ENCODE data around the gene LTBP1.

LTBP1 gene

DNA sequence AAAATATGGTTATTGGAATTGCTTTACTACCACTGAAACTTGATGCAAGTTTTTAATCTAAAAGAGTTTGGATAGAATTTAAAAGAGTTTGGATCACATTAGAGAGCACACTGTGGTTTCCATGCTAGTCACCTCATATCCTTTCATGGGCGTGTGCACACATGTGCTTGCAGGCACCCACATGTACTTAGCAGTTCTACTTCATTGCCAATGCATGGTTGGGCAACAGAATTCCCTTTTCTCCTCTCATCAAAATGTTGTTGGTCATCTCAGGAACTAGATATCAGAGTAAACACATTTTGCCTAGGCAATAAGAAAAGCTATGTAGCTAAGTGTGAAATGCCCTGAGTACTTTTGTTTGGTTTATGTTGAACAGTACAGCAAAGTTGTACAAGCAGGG, 275.6 kb downstream of the LTBP1 start:
- DNase-seq, result no peak
- Histone ChIP-seq H3K36me3 (peaks cover 0 to 24% (median 21%) of the 10 kb centered on the region in 3 donors), H3K27me3 (no peaks in the 10 kb centered on the region), H3K4me3 (no peak overlapping the region), H3K4me1 (peaks cover 0 to 97% (median 41%) of the 10 kb centered on the region in 4 donors), H3K27ac (peak overlapping the region; percentile 85 to 90), H3K9me3 (no peaks in the 10 kb centered on the region)
- intact Hi-C loops (cut with DNase I; ENCODE audit: low total_unique reads), result loop anchor here (10.0 kb wide), 1 partner anchor 52 kb away; no protein-coding TSS in a partner anchor
- TF ChIP-seq CTCF (IDR thresholded peaks at IDR 0.05), result no peak

DNA sequence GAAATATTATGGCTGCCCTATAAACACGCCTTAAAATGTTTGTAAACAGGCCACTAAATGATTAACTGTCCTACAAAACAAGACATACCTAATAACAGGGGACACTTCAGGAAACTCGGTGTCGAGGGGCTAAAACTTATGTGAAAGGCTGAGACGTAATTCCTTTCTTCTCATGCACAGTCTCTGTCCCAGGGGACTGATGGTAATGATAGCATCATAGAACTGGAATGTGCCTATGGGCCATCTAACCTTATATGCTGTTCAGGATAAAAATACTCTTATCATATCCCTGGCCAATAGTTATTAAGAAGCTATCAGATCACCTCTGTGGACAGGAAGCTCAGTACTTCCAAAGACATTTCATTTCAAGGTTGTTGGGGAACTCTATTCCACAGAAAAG, 277.1 kb downstream of the LTBP1 start:
- H3K36me3 ChIP-seq, result peaks cover 0 to 24% (median 21%) of the 10 kb centered on the region in 3 donors
- H3K27me3 ChIP-seq, result no peaks in the 10 kb centered on the region
- no peak for TF ChIP-seq CTCF (IDR thresholded peaks at IDR 0.05)
- no peak for DNase-seq
- H3K4me1 ChIP-seq, result peaks cover 0 to 98% (median 40%) of the 10 kb centered on the region in 4 donors
- intact Hi-C loops (cut with DNase I; ENCODE audit: low total_unique reads), result loop anchor here (10.0 kb wide), 1 partner anchor 51 kb away; no protein-coding TSS in a partner anchor
- peak overlapping the region; percentile 85 to 90 for H3K27ac ChIP-seq
- H3K4me3 ChIP-seq, result no peak overlapping the region
- H3K9me3 ChIP-seq, result no peaks in the 10 kb centered on the region

- Histone ChIP-seq H3K4me3 (no peak overlapping the region), H3K9me3 (no peaks in the 10 kb centered on the region), H3K27ac (peak overlapping the region; percentile 85 to 90), H3K36me3 (peaks cover 0 to 24% (median 21%) of the 10 kb centered on the region in 3 donors), H3K4me1 (peaks cover 0 to 98% (median 38%) of the 10 kb centered on the region in 4 donors), H3K27me3 (no peaks in the 10 kb centered on the region)
- no peak for TF ChIP-seq CTCF (IDR thresholded peaks at IDR 0.05)
- intact Hi-C loops (cut with DNase I; ENCODE audit: low total_unique reads), result loop anchor here (10.0 kb wide), 1 partner anchor 49 kb away; no protein-coding TSS in a partner anchor
- no peak for DNase-seq
These were observed 278.6 kb downstream of the LTBP1 start for GRCh38 chr2:33225350-33225749.

DNA sequence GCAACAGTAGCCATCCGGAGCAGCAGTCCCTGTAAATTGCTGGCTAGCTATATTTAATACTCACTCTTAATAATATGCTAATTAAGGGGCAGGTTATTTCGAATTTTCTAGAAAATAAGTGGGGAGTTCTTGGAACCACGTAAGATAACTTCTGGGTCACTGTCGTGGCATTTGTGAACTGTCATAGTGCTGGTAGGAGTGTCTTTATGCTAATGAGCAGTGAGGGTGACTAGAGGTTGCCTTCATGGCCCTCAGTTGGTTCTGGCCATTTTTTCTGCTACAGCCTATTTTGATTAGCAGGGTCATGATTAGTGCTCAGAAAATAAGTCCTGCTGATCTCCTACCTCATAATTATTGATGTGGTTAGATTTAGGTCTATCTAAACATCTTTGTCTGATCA, 279.8 kb downstream of the LTBP1 start:
- no peaks in the 10 kb centered on the region for H3K27me3 ChIP-seq
- peaks cover 0 to 24% (median 21%) of the 10 kb centered on the region in 3 donors for H3K36me3 ChIP-seq
- TF ChIP-seq CTCF (IDR thresholded peaks at IDR 0.05), result no peak
- DNase-seq, result no peak
- H3K4me1 ChIP-seq, result peaks cover 0 to 98% (median 33%) of the 10 kb centered on the region in 4 donors
- intact Hi-C loops (cut with DNase I; ENCODE audit: low total_unique reads), result loop anchor here (10.0 kb wide), 1 partner anchor 48 kb away; no protein-coding TSS in a partner anchor
- no peak overlapping the region for H3K4me3 ChIP-seq
- peak overlapping the region; percentile 85 to 90 for H3K27ac ChIP-seq
- H3K9me3 ChIP-seq, result no peaks in the 10 kb centered on the region

GRCh38 chr2:33229646-33230045, 282.9 kb downstream of the LTBP1 start:
- H3K4me1 ChIP-seq, result peaks cover 0 to 79% (median 29%) of the 10 kb centered on the region in 4 donors
- no peak for DNase-seq
- no peak for TF ChIP-seq CTCF (IDR thresholded peaks at IDR 0.05)
- H3K36me3 ChIP-seq, result peaks cover 0 to 8% (median 6%) of the 10 kb centered on the region in 3 donors
- no peak overlapping the region for H3K4me3 ChIP-seq
- peak overlapping the region; percentile 67 to 85 for H3K27ac ChIP-seq
- no peaks in the 10 kb centered on the region for H3K27me3 ChIP-seq
- intact Hi-C loops (cut with DNase I; ENCODE audit: low total_unique reads), result loop anchor here (10.0 kb wide), 1 partner anchor 45 kb away; no protein-coding TSS in a partner anchor
- no peaks in the 10 kb centered on the region for H3K9me3 ChIP-seq
